PFSK-1 (cell line): ENCODE data around the gene PLXNC1.

Source experiments
- POLR2AphosphoS5 ChIP-seq: IDR thresholded peaks from 2 replicates; pipeline ENCODE4 v1.6.1; 2012; ENCODE audit warnings: low read depth, mild to moderate bottlenecking, control low read depth, low read length, moderate library complexity
- REST ChIP-seq, 2 experiments: IDR thresholded peaks; 2 replicates each; pipeline versions ENCODE4 v1.6.1 to v1.8.0; 2011 to 2012; ENCODE audit warnings: low read depth in 2 of 2, low read length in 2 of 2, control low read depth in 1 of 2, inconsistent platforms in 1 of 2, mild to moderate bottlenecking in 1 of 2, moderate library complexity in 1 of 2; ENCODE audit not compliant: insufficient read depth in 1 of 2
- TAF1 ChIP-seq: IDR thresholded peaks from 2 replicates; pipeline ENCODE4 v1.6.1; 2012; ENCODE audit warnings: low read length, control low read depth, borderline replicate concordance; ENCODE audit not compliant: insufficient read depth

- no peak for TF ChIP-seq REST (IDR thresholded peaks at IDR 0.05; ENCODE audit: insufficient read depth in 1 of 2, low read depth in 2 of 2, low read length in 2 of 2)
- TF ChIP-seq TAF1 = no peak
- no peak for TF ChIP-seq POLR2AphosphoS5
Observed at GRCh38 chr12:94167071-94167755, 18.8 kb downstream of the PLXNC1 start.
